ENCODE data around the gene KCNH2. TPM values are rescaled to one million over a fixed set of nuclear protein-coding genes. Genes with fewer than 3 reads are reported as not detected.

Gene KCNH2
- total and polyA plus RNA-seq, 2 experiments from 2014 or later, result 2.6 to 14.7 TPM

GRCh38 chr7:150928541-150928940, 49.6 kb downstream of the KCNH2 start (continued):
- TF ChIP-seq REST (IDR thresholded peaks at IDR 0.05; ENCODE audit: unreplicated experiment) (no peak), ZNF462 (CRISPR knock-in tag; IDR thresholded peaks at IDR 0.05) (no peak)

- no peak overlapping the region for H3K4me3 Mint-ChIP-seq
- no peak for ATAC-seq
- H3K4me2 ChIP-seq, result no peak overlapping the region
- TF ChIP-seq CREB1 (CRISPR knock-in tag; IDR thresholded peaks at IDR 0.05; ENCODE audit: low read depth), result no peak
- TF ChIP-seq NANOG (IDR thresholded peaks at IDR 0.05; ENCODE audit: borderline replicate concordance), result no peak
- TF ChIP-seq ETS1 (IDR thresholded peaks at IDR 0.05), result no peak
- no peak for TF ChIP-seq POLR2AphosphoS5 (IDR thresholded peaks at IDR 0.05; ENCODE audit: low read depth)
- no peak for TF ChIP-seq EZH2 (IDR thresholded peaks at IDR 0.05; ENCODE audit: low read depth, unreplicated experiment)
- no peak for TF ChIP-seq ZNF114 (CRISPR knock-in tag; IDR thresholded peaks at IDR 0.05)
- no peak for TF ChIP-seq JUNB (IDR thresholded peaks at IDR 0.05; ENCODE audit: unreplicated experiment)
- no peak for TF ChIP-seq ZNF331 (CRISPR knock-in tag; IDR thresholded peaks at IDR 0.05; ENCODE audit: low read depth)
- TF ChIP-seq CTCF (conservative IDR thresholded peaks at IDR 0.05; ENCODE audit: low read depth in 2 of 2), result no peak
Observed at GRCh38 chr7:150927956-150928344, 50.2 kb downstream of the KCNH2 start.

More at GRCh38 chr7:150927956-150928344, 50.2 kb downstream of the KCNH2 start:
- no peak overlapping the region for H2AFZ ChIP-seq
- no peak overlapping the region for H3K27ac ChIP-seq (ENCODE audit: low read depth)
- no peaks in the 10 kb centered on the region for H3K79me2 ChIP-seq (replicated peaks; ENCODE audit: insufficient read depth)
- no peak for DNase-seq (ENCODE audit: low spot score)
- Mint-ChIP-seq H3K27me3 (ENCODE audit: insufficient read depth, low read depth, poor library complexity) (peaks cover 4% of the 10 kb centered on the region), H3K4me1 (no peaks in the 10 kb centered on the region), H3K36me3 (ENCODE audit: low read depth) (no peaks in the 10 kb centered on the region), H3K9me3 (no peaks in the 10 kb centered on the region), H3K27ac (no peak overlapping the region)
- H3K4me3 ChIP-seq, result no peak overlapping the region
- no peaks in the 10 kb centered on the region for H3K27me3 ChIP-seq (ENCODE audit: insufficient read depth)
- H3K4me1 ChIP-seq (ENCODE audit: insufficient read depth), result no peaks in the 10 kb centered on the region
- no peaks in the 10 kb centered on the region for H3K36me3 ChIP-seq (ENCODE audit: insufficient read depth)
- no peaks in the 10 kb centered on the region for H4K20me1 ChIP-seq (replicated peaks; ENCODE audit: insufficient read depth)
- H3K9me2 ChIP-seq (ENCODE audit: insufficient read depth), result no peaks in the 10 kb centered on the region
- no peaks in the 10 kb centered on the region for H3F3A ChIP-seq (replicated peaks; ENCODE audit: low read depth)

Data from GM23338 (cell line).